ENCODE measurements around the gene TSPAN13. TPM values are rescaled to one million over a fixed set of nuclear protein-coding genes. Genes with fewer than 3 reads are reported as not detected.

TSPAN13 gene
- total RNA-seq, 1 experiment from 2014 or later: 31.1 TPM

DNA sequence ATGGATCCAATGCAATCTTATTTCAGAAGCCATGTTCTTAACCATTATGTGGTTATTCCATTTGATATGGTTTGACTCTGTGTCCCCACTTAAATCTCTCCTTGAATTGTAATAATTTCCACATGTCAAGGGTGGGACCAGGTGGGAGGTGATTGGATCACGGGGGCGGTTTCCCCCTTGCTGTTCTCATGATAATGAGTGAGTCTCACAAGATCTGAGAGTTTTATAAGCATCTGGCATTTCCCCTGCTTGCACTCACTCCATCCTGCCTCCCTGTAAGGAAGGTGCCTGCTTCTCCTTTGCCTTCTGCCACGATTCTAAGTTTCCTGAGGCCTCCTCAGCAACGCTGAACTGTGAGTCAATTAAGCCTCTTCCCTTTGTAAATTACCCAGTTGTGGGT, 32.0 kb upstream of the TSPAN13 start:
- H3K4me1 ChIP-seq (replicated peaks; ENCODE audit: insufficient read depth): peaks cover 17% of the 10 kb centered on the region
- H3K27me3 ChIP-seq (ENCODE audit: insufficient read depth, low read depth): no peaks in the 10 kb centered on the region
- intact Hi-C loops (cut with micrococcal nuclease; ENCODE audit: unreplicated experiment): no loop called here
- no peak overlapping the region for H3K4me2 ChIP-seq
- ChIA-PET POLR2A (ENCODE audit: unreplicated experiment) (interaction anchor here (0.7 kb wide), 1 partner anchor 71 kb away, joined by 3 read pairs; no protein-coding TSS in a partner anchor), CTCF (no interaction called here)
- no peak overlapping the region for H3K27ac ChIP-seq
- H3K79me2 ChIP-seq (ENCODE audit: low read depth): no peaks in the 10 kb centered on the region
- no peak overlapping the region for H2AFZ ChIP-seq
- no peak for DNase-seq
- BruUV-seq (replicated peaks): no TSS peak
- H4K20me1 ChIP-seq (ENCODE audit: insufficient read depth): no peaks in the 10 kb centered on the region
- peaks cover 9% of the 10 kb centered on the region; the same call in 1 of the 2 replicates for H3F3A ChIP-seq (ENCODE audit: insufficient read depth, low read depth)
- H3K36me3 ChIP-seq (ENCODE audit: low read depth): no peaks in the 10 kb centered on the region
- no peak for TF ChIP-seq EZH2 (IDR thresholded peaks at IDR 0.05; ENCODE audit: low read depth)
- no peak for TF ChIP-seq CTCF (conservative IDR thresholded peaks at IDR 0.05)
- H3K4me3 ChIP-seq: no peak overlapping the region
- H3K9me3 ChIP-seq (ENCODE audit: insufficient read depth, low read depth): no peaks in the 10 kb centered on the region
- H3K9me2 ChIP-seq (ENCODE audit: insufficient read depth): no peaks in the 10 kb centered on the region

DNA sequence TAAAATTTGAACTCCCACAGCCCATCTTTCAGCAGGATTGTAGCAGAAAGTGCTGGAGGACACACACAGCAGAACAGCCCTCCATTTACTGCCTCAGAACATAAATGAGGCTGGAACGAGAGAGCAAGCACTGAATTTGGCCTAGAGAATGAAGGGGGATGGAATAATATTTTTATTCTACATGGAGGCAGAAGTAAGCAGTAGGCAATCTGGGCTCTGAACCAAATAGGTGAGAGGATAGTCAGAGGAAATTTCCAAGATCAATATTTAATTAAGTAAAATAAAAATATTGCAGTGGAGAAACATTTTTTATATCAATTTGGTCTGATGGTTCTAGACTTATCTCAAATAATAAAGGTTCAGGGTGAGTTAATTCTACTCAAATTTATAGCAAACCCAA, 29.2 kb upstream of the TSPAN13 start:
- peaks cover 6% of the 10 kb centered on the region for H3K4me1 ChIP-seq (replicated peaks; ENCODE audit: insufficient read depth)
- ChIA-PET POLR2A (ENCODE audit: unreplicated experiment) (no interaction called here), CTCF (no interaction called here)
- intact Hi-C loops (cut with micrococcal nuclease; ENCODE audit: unreplicated experiment): no loop called here
- no peak overlapping the region for H3K4me2 ChIP-seq
- H3K27ac ChIP-seq: no peak overlapping the region
- H3K4me3 ChIP-seq: no peak overlapping the region
- H3K27me3 ChIP-seq (ENCODE audit: insufficient read depth, low read depth): no peaks in the 10 kb centered on the region
- BruUV-seq (replicated peaks): no TSS peak
- H3K36me3 ChIP-seq (ENCODE audit: low read depth): no peaks in the 10 kb centered on the region
- DNase-seq: no peak
- H3K79me2 ChIP-seq (ENCODE audit: low read depth): no peaks in the 10 kb centered on the region
- no peak for TF ChIP-seq CTCF (conservative IDR thresholded peaks at IDR 0.05)
- TF ChIP-seq EZH2 (IDR thresholded peaks at IDR 0.05; ENCODE audit: low read depth): no peak
- H2AFZ ChIP-seq: no peak overlapping the region
- peaks cover 5% of the 10 kb centered on the region; the same call in 1 of the 2 replicates for H3F3A ChIP-seq (ENCODE audit: insufficient read depth, low read depth)
- H3K9me2 ChIP-seq (ENCODE audit: insufficient read depth): no peaks in the 10 kb centered on the region
- H4K20me1 ChIP-seq (ENCODE audit: insufficient read depth): no peaks in the 10 kb centered on the region
- H3K9me3 ChIP-seq (ENCODE audit: insufficient read depth, low read depth): no peaks in the 10 kb centered on the region

- POLR2A ChIA-PET (ENCODE audit: unreplicated experiment): no interaction called here
- BruUV-seq (replicated peaks): no TSS peak
- intact Hi-C loops (cut with micrococcal nuclease; ENCODE audit: unreplicated experiment): no loop called here
Measured at GRCh38 chr7:16726189-16726588, 27.4 kb upstream of the TSPAN13 start.

More at GRCh38 chr7:16726189-16726588, 27.4 kb upstream of the TSPAN13 start:
- no peak for DNase-seq
- Histone ChIP-seq H3K9me3 (ENCODE audit: insufficient read depth, low read depth) (no peaks in the 10 kb centered on the region), H3K36me3 (ENCODE audit: low read depth) (no peaks in the 10 kb centered on the region), H3K27ac (no peak overlapping the region), H3K4me2 (no peak overlapping the region), H3K27me3 (ENCODE audit: insufficient read depth, low read depth) (no peaks in the 10 kb centered on the region), H3K4me3 (no peak overlapping the region), H3K4me1 (replicated peaks; ENCODE audit: insufficient read depth) (no peaks in the 10 kb centered on the region), H2AFZ (no peak overlapping the region), H3K9me2 (ENCODE audit: insufficient read depth) (no peaks in the 10 kb centered on the region), H3K79me2 (ENCODE audit: low read depth) (no peaks in the 10 kb centered on the region), H4K20me1 (ENCODE audit: insufficient read depth) (no peaks in the 10 kb centered on the region), H3F3A (ENCODE audit: insufficient read depth, low read depth) (no peaks in the 10 kb centered on the region)
- TF ChIP-seq CTCF (conservative IDR thresholded peaks at IDR 0.05): no peak
- CTCF ChIA-PET: no interaction called here
